IMR-90 (cell line): ENCODE data around the gene DIPK1A. TPM values are rescaled to one million over a fixed set of nuclear protein-coding genes. Genes with fewer than 3 reads are reported as not detected.

Experiments
- ATAC-seq: fragments of 200-7000 bp; cut with Tn5 transposase; 2 replicates; pipeline ENCODE4 v1.9.1; 2020; ENCODE audit warnings: low read depth, mild to moderate bottlenecking, moderate library complexity
- BruUV-seq: library from RNA; stranded (reverse); fragments of 400-500 nt; replicated peaks from 2 replicates; lab custom pipeline; 2021; lab: Mats Ljungman, UMichigan
- CTCF ChIA-PET: fragments of 300-600 bp; formaldehyde crosslinking; extraction: SDS; loops from one replicate; lab custom pipeline; 2021; ENCODE audit warnings: antibody characterized with exemption; lab: Yijun Ruan, JAX
- POLR2A ChIA-PET: fragments of 300-600 bp; sonication (Branson Sonifier 250); formaldehyde crosslinking; loops from one replicate; lab custom pipeline; 2022; ENCODE audit warnings: antibody characterized with exemption; ENCODE audit not compliant: unreplicated experiment; lab: Charles Lee
- DNase-seq: peaks from one replicate; pipeline ENCODE4 v3.0.0; 2013
- H2AFZ ChIP-seq: replicated peaks from 2 replicates; pipeline ENCODE3; 2013; ENCODE audit warnings: low read length, mild to moderate bottlenecking; ENCODE audit not compliant: poor library complexity
- H2AK5ac ChIP-seq: 2 replicates; pipeline ENCODE4 v1.6.1; 2013; ENCODE audit warnings: low read depth, low read length, inconsistent platforms
- H2AK9ac ChIP-seq: replicated peaks from 2 replicates; pipeline ENCODE3; 2013; ENCODE audit warnings: mild to moderate bottlenecking, low read depth, low read length, moderate library complexity; ENCODE audit not compliant: poor library complexity
- H2BK120ac ChIP-seq: 2 replicates; pipeline ENCODE4 v1.6.1; 2013; ENCODE audit warnings: low read depth, low read length, inconsistent platforms
- H2BK15ac ChIP-seq: 3 replicates; pipeline ENCODE4 v1.6.1; 2013; ENCODE audit warnings: low read depth, low read length, inconsistent platforms
- H2BK20ac ChIP-seq: 2 replicates; pipeline ENCODE4 v1.6.1; 2013; ENCODE audit warnings: low read depth, mild to moderate bottlenecking, inconsistent platforms, low read length, moderate library complexity
- H2BK5ac ChIP-seq: 2 replicates; pipeline ENCODE4 v1.6.1; 2013; ENCODE audit warnings: mild to moderate bottlenecking, low read depth, low read length, inconsistent platforms; ENCODE audit not compliant: poor library complexity, severe bottlenecking
- H3K14ac ChIP-seq: replicated peaks from 2 replicates; pipeline ENCODE4 v1.6.1; 2013; ENCODE audit warnings: low read depth, low read length, inconsistent platforms
- H3K18ac ChIP-seq: 2 replicates; pipeline ENCODE4 v1.6.1; 2013; ENCODE audit warnings: low read depth, low read length, control low read depth
- H3K23ac ChIP-seq: 2 replicates; pipeline ENCODE4 v1.6.1; 2013; ENCODE audit warnings: low read depth, low read length, inconsistent platforms
- H3K27ac ChIP-seq: 2 replicates; pipeline ENCODE4 v1.5.1; 2013; ENCODE audit warnings: mild to moderate bottlenecking, control low read depth, low read length; ENCODE audit not compliant: insufficient read depth
- H3K27me3 ChIP-seq: 2 replicates; pipeline ENCODE4 v1.6.1; 2013; ENCODE audit warnings: low read length; ENCODE audit not compliant: control insufficient read depth, insufficient read depth
- H3K36me3 ChIP-seq: 2 replicates; pipeline ENCODE4 v1.6.1; 2013; ENCODE audit warnings: low read length, mixed read lengths; ENCODE audit not compliant: control insufficient read depth, insufficient read depth
- H3K4ac ChIP-seq: 2 replicates; pipeline ENCODE4 v1.6.1; 2013; ENCODE audit warnings: low read depth, low read length, inconsistent platforms
- H3K4me1 ChIP-seq: 2 replicates; pipeline ENCODE4 v1.6.1; 2013; ENCODE audit warnings: low read length, mixed read lengths; ENCODE audit not compliant: control insufficient read depth, insufficient read depth
- H3K4me2 ChIP-seq: 2 replicates; pipeline ENCODE4 v1.6.1; 2013; ENCODE audit warnings: low read depth, mild to moderate bottlenecking, control low read depth, low read length, moderate library complexity
- H3K4me3 ChIP-seq: 2 replicates; pipeline ENCODE4 v1.5.1; 2013; ENCODE audit warnings: low read depth, mild to moderate bottlenecking, control low read depth, low read length, moderate library complexity; ENCODE audit not compliant: insufficient read depth
- H3K56ac ChIP-seq: 2 replicates; pipeline ENCODE4 v1.6.1; 2013; ENCODE audit warnings: low read length, inconsistent platforms; ENCODE audit not compliant: insufficient read depth; ENCODE audit errors: extremely low read depth
- H3K79me1 ChIP-seq, 2 experiments: 2 replicates each; pipeline ENCODE4 v1.6.1; 2013; ENCODE audit warnings: low read length in 2 of 2, inconsistent platforms in 1 of 2, low read depth in 1 of 2
- H3K9ac ChIP-seq: 2 replicates; pipeline ENCODE4 v1.6.1; 2013; ENCODE audit warnings: low read depth, low read length, control low read depth
- H3K9me1 ChIP-seq: 2 replicates; pipeline ENCODE4 v1.6.1; 2013; ENCODE audit warnings: low read length, inconsistent platforms; ENCODE audit not compliant: insufficient read depth
- H3K9me3 ChIP-seq: 2 replicates; pipeline ENCODE4 v1.6.1; 2013; ENCODE audit warnings: low read length; ENCODE audit not compliant: control insufficient read depth, insufficient read depth
- H4K20me1 ChIP-seq: 2 replicates; pipeline ENCODE4 v1.6.1; 2013; ENCODE audit warnings: low read length, inconsistent platforms; ENCODE audit not compliant: insufficient read depth
- H4K5ac ChIP-seq: 2 replicates; pipeline ENCODE4 v1.6.1; 2013; ENCODE audit warnings: mild to moderate bottlenecking, low read depth, low read length, control low read depth
- H4K8ac ChIP-seq, 2 experiments: 2 replicates each; pipeline ENCODE4 v1.6.1; 2013; ENCODE audit warnings: low read depth in 2 of 2, low read length in 2 of 2, control low read depth in 1 of 2, inconsistent platforms in 1 of 2
- H4K91ac ChIP-seq: 2 replicates; pipeline ENCODE4 v1.6.1; 2013; ENCODE audit warnings: low read depth, low read length, inconsistent platforms; ENCODE audit not compliant: insufficient read depth
- CEBPB ChIP-seq: IDR thresholded peaks from 2 replicates; pipeline ENCODE4 v1.6.1; 2012; ENCODE audit warnings: low read depth, low read length, improper control_type of control experiment
- CHD1 ChIP-seq: IDR thresholded peaks from 2 replicates; pipeline ENCODE4 v1.6.1; 2012; ENCODE audit warnings: low read depth, low read length, improper control_type of control experiment
- MAFK ChIP-seq: IDR thresholded peaks from 2 replicates; pipeline ENCODE4 v1.6.1; 2012; ENCODE audit warnings: low read depth, low read length, improper control_type of control experiment
- NFE2L2 ChIP-seq: fragments of 150-350 bp; IDR thresholded peaks from 2 replicates; pipeline ENCODE4 v1.6.1; 2016; ENCODE audit warnings: low read depth, mild to moderate bottlenecking, low read length
- RCOR1 ChIP-seq: IDR thresholded peaks from 2 replicates; pipeline ENCODE4 v1.6.1; 2012; ENCODE audit warnings: mild to moderate bottlenecking, low read length, improper control_type of control experiment; ENCODE audit not compliant: insufficient replicate concordance
- RFX5 ChIP-seq: IDR thresholded peaks from 2 replicates; pipeline ENCODE4 v1.8.0; 2012; ENCODE audit warnings: low read depth, mild to moderate bottlenecking, low read length, moderate library complexity
- WGBS, 2 experiments: methylation state at CpG; one replicate each; pipeline versions ENCODE4 v1.1.5 to v1.1.7; 2013; ENCODE audit warnings: missing lambda C conversion rate in 2 of 2; ENCODE audit not compliant: insufficient read length in 1 of 2; ENCODE audit errors: extremely low coverage in 2 of 2; 5-methylcytosine and 5-hydroxymethylcytosine counted together
- dilution Hi-C: fragments of 300-500 bp; cut with HindIII; formaldehyde crosslinking; loops from one replicate; pipeline ENCODE4 v1.14.3; 2018; ENCODE audit warnings: low sequenced_read_pairs; ENCODE audit not compliant: unreplicated experiment
- in situ Hi-C: fragments of 300-500 bp; cut with MboI; formaldehyde crosslinking; loops from 3 replicates; pipeline ENCODE4 v1.14.3; 2019; ENCODE audit warnings: low sequenced_read_pairs, inconsistent platforms, mixed read lengths
- intact Hi-C: fragments of 100-400 bp; cut with micrococcal nuclease; formaldehyde crosslinking; loops from 2 replicates; pipeline ENCODE4 v1.10.0; 2022
- polyA plus RNA-seq, 3 experiments: library from polyadenylated mRNA; depleted of rRNA; stranded (reverse); fragments of >200 nt; gene quantifications; 2 replicates each; pipeline ENCODE4 v1.2.3, GENCODE V29; 2012; ENCODE audit warnings: low replicate concordance in 1 of 3
- total RNA-seq: library from RNA; depleted of rRNA; stranded (reverse); fragments of >200 nt; gene quantifications from 2 replicates; pipeline ENCODE4 v1.2.3, GENCODE V29; 2012
- TF ChIP-seq, protein P1 (sequence below): conservative IDR thresholded peaks from 2 replicates; pipeline ENCODE4 v1.5.1; 2012; ENCODE audit warnings: mild to moderate bottlenecking, low read depth, low read length, improper control_type of control experiment

DIPK1A gene
- total and polyA plus RNA-seq, 2 of the 4 experiments (the other 2 are of a cell fraction): 4.7 to 5.7 TPM

DNA sequence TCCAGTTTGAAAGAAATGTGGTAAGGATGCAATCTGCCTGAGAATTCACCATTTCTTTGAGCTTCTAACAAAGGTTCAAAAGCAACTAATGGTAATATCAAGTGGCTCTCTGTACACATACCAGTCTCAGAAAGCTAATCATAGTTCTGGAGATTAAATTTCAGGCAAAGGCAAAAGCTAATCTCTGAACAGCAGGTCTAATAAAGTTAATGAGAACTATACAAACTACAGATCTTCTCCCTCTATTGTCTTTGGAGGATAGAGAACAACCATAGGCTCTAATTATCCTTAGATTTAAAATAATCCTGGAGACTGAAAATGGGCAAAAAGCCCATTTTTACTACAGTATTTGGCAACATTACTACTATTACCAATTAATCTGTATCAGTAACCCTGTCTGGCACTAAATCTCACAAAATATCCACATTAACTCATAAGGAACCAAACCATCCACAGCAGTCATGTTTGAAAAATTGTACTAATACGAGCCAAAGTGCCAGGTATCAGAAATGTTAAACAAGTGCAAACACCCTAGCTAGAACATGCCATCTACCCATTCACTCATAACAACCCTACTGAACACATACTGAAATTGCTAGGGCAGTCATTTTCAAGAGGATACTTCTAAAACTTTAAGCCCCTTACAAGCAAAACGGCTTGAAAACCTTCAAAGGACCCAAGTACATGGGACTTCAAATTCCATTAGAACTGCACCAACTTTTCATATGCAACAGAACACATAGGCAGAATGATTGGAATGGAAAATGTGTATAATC, 4.8 kb downstream of the DIPK1A start:
- in situ Hi-C loops: no loop called here
- no peak overlapping the region for H3K4me3 ChIP-seq
- H2AFZ ChIP-seq: no peak overlapping the region
- peaks cover 3% of the 10 kb centered on the region; the same call in 1 of the 2 replicates for H4K20me1 ChIP-seq
- no TSS peak for BruUV-seq
- WGBS, 2 experiments: no CpG with 5 or more reads among the region's 2 CpGs
- H3K4me2 ChIP-seq: no peak overlapping the region
- POLR2A ChIA-PET: no interaction called here
- no peak overlapping the region for H4K8ac ChIP-seq
- CTCF ChIA-PET: interaction anchor here (3.3 kb wide), 1 partner anchor 97 kb away, joined by 18 read pairs; no protein-coding TSS in a partner anchor
- peaks cover 12 to 29% of the 10 kb centered on the region in 2 experiments; a peak in 2 of 4 replicates for H3K79me1 ChIP-seq
- intact Hi-C loops: no loop called here
- no peak overlapping the region for H2AK5ac ChIP-seq
- ATAC-seq (no peak), DNase-seq (no peak)
- no peak overlapping the region for H2BK20ac ChIP-seq
- no peak overlapping the region for H2AK9ac ChIP-seq
- H3K9ac ChIP-seq: no peak overlapping the region
- no peak overlapping the region for H3K56ac ChIP-seq
- no peak overlapping the region for H4K91ac ChIP-seq
- H3K36me3 ChIP-seq: no peaks in the 10 kb centered on the region
- no peak overlapping the region for H2BK120ac ChIP-seq
- no peak overlapping the region for H3K4ac ChIP-seq
- no peak overlapping the region for H4K5ac ChIP-seq
- H3K23ac ChIP-seq: no peak overlapping the region
- no peak overlapping the region for H2BK15ac ChIP-seq
- H3K4me1 ChIP-seq: no peaks in the 10 kb centered on the region
- H3K9me1 ChIP-seq: peaks cover 8% of the 10 kb centered on the region
- no peaks in the 10 kb centered on the region for H3K27me3 ChIP-seq
- no peak overlapping the region for H3K18ac ChIP-seq
- TF ChIP-seq CEBPB (no peak), RFX5 (no peak), CHD1 (no peak), RCOR1 (no peak), MAFK (no peak), NFE2L2 (no peak)
- TF ChIP-seq, protein P1, sequence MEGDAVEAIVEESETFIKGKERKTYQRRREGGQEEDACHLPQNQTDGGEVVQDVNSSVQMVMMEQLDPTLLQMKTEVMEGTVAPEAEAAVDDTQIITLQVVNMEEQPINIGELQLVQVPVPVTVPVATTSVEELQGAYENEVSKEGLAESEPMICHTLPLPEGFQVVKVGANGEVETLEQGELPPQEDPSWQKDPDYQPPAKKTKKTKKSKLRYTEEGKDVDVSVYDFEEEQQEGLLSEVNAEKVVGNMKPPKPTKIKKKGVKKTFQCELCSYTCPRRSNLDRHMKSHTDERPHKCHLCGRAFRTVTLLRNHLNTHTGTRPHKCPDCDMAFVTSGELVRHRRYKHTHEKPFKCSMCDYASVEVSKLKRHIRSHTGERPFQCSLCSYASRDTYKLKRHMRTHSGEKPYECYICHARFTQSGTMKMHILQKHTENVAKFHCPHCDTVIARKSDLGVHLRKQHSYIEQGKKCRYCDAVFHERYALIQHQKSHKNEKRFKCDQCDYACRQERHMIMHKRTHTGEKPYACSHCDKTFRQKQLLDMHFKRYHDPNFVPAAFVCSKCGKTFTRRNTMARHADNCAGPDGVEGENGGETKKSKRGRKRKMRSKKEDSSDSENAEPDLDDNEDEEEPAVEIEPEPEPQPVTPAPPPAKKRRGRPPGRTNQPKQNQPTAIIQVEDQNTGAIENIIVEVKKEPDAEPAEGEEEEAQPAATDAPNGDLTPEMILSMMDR: no peak
- no peak overlapping the region for H3K27ac ChIP-seq
- H2BK5ac ChIP-seq: no peak overlapping the region
- no peak overlapping the region for H3K14ac ChIP-seq
- H3K9me3 ChIP-seq: no peaks in the 10 kb centered on the region
- dilution Hi-C loops: no loop called here
